ENCODE data around the gene STMP1. TPM values are rescaled to one million over a fixed set of nuclear protein-coding genes. Genes with fewer than 3 reads are reported as not detected.

Gene STMP1
- total and polyA plus RNA-seq, 2 of the 13 experiments (the other 11 are each of a cell fraction or from before 2014, with no cell fraction given) = 7.2 to 16.2 TPM

DNA sequence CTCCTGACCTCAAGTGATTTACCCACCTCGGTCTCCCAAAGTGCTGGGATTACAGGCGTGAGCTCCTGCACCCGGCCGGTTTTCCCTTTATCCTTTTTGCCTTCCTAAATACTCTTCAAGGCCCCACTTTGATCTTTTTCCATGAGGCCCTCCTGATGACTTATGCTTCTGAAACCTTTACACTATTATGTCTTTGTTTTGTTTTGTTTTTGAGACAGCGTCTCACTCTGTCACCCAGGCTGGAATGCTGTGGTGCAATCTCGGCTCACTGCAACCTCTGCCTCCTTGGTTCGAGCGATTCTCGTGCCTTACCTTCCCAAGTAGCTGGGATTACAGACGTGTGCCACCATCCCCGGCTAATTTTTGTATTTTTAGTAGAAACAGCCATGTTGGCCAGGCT is 3.8 kb downstream of the STMP1 start:
- DNase-seq (ENCODE audit: low spot score) = peak; percentile 64
- H3K27me3 ChIP-seq (ENCODE audit: control insufficient read depth in 1 of 2, insufficient read depth in 2 of 2, low read length in 2 of 2) = no peaks in the 10 kb centered on the region; a peak in 1 of 5 replicates
- WGBS (ENCODE audit: low lambda C conversion rate) = 52% methylated on average over 11 of the region's 11 CpGs
- in situ Hi-C loops (cut with HindIII; ENCODE audit: extremely low pct_ligation_motif_present, low pct_unique_long_range_greater_than_20kb) (no loop called here), intact Hi-C loops (cut with micrococcal nuclease; ENCODE audit: unreplicated experiment) (loop anchor here (5.0 kb wide), 1 partner anchor 159 kb away; no protein-coding TSS in a partner anchor)
- BruUV-seq (replicated peaks) = no TSS peak
- peaks cover 41% of the 10 kb centered on the region for H3K4me1 ChIP-seq (ENCODE audit: insufficient read depth, low read length)
- no peak for FAIRE-seq
- no peak overlapping the region for H3K4me3 ChIP-seq (replicated peaks in 1 of 3; ENCODE audit: insufficient read depth in 1 of 3, low read depth in 2 of 3, low read length in 3 of 3)
- H2AFZ ChIP-seq (ENCODE audit: low read length) = no peak overlapping the region
- peaks cover 52% of the 10 kb centered on the region for H3K79me2 ChIP-seq (ENCODE audit: insufficient read depth, low read length)
- no peak for ATAC-seq
- no peaks in the 10 kb centered on the region for H3K9me3 ChIP-seq (ENCODE audit: low read length)
- no peaks in the 10 kb centered on the region; a peak in 1 of 5 replicates for H3K36me3 ChIP-seq (replicated peaks in 1 of 2; ENCODE audit: control insufficient read depth in 1 of 2, insufficient read depth in 2 of 2, low read length in 2 of 2)
- H3K9ac ChIP-seq (ENCODE audit: insufficient read depth, low read depth, low read length) = no peak overlapping the region
- no peak overlapping the region for H3K27ac ChIP-seq (ENCODE audit: extremely low read length, insufficient read depth, low read length)
- POLR2A ChIA-PET = no interaction called here
- H4K20me1 ChIP-seq (ENCODE audit: insufficient read depth, low read length) = no peaks in the 10 kb centered on the region
- H3K4me2 ChIP-seq (ENCODE audit: low read depth, low read length) = no peak overlapping the region; the same call in 1 of the 2 replicates
- CTCF ChIA-PET (ENCODE audit: low intra/inter-chr PET ratio, low total read pairs) = no interaction called here
- TF ChIP-seq BHLHE40 (IDR thresholded peaks at IDR 0.05; ENCODE audit: low read length) = no peak
- no peak for TF ChIP-seq ZNF616 (CRISPR knock-in tag; IDR thresholded peaks at IDR 0.05; ENCODE audit: low read depth)
- TF ChIP-seq ZNF12 (CRISPR knock-in tag; IDR thresholded peaks at IDR 0.05) = no peak
- peak; percentile 42; the same call in 1 of the 2 replicates for TF ChIP-seq CEBPG (CRISPR knock-in tag; IDR thresholded peaks at IDR 0.05)
- peak; percentile 44; the same call in 1 of the 2 replicates for TF ChIP-seq CEBPB (IDR thresholded peaks at IDR 0.05; ENCODE audit: borderline replicate concordance, low read depth, low read length)
- no peak for TF ChIP-seq SOX13 (IDR thresholded peaks at IDR 0.05)
- peak in 1 of 2 experiments; percentile 35; a peak in 1 of 4 replicates for TF ChIP-seq SOX13 (CRISPR knock-in tag; conservative IDR thresholded peaks at IDR 0.05 in 1 of 2, IDR thresholded peaks at IDR 0.05 in 1 of 2)
- TF ChIP-seq SOX5 (CRISPR knock-in tag; IDR thresholded peaks at IDR 0.05; ENCODE audit: borderline replicate concordance) = peak; percentile 44; the same call in 1 of the 2 replicates
- no peak for TF ChIP-seq ZNF282 (IDR thresholded peaks at IDR 0.05; ENCODE audit: partially characterized antibody)
- TF ChIP-seq TEAD3 (CRISPR knock-in tag; optimal IDR thresholded peaks at IDR 0.05; ENCODE audit: borderline replicate concordance) = peak; percentile 63
- TF ChIP-seq, protein P1, sequence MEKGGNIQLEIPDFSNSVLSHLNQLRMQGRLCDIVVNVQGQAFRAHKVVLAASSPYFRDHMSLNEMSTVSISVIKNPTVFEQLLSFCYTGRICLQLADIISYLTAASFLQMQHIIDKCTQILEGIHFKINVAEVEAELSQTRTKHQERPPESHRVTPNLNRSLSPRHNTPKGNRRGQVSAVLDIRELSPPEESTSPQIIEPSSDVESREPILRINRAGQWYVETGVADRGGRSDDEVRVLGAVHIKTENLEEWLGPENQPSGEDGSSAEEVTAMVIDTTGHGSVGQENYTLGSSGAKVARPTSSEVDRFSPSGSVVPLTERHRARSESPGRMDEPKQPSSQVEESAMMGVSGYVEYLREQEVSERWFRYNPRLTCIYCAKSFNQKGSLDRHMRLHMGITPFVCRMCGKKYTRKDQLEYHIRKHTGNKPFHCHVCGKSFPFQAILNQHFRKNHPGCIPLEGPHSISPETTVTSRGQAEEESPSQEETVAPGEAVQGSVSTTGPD (CRISPR knock-in tag; IDR thresholded peaks at IDR 0.05) = no peak
- TF ChIP-seq TCF7 (IDR thresholded peaks at IDR 0.05; ENCODE audit: low read depth) = peak; percentile 37
- TF ChIP-seq, protein P2, sequence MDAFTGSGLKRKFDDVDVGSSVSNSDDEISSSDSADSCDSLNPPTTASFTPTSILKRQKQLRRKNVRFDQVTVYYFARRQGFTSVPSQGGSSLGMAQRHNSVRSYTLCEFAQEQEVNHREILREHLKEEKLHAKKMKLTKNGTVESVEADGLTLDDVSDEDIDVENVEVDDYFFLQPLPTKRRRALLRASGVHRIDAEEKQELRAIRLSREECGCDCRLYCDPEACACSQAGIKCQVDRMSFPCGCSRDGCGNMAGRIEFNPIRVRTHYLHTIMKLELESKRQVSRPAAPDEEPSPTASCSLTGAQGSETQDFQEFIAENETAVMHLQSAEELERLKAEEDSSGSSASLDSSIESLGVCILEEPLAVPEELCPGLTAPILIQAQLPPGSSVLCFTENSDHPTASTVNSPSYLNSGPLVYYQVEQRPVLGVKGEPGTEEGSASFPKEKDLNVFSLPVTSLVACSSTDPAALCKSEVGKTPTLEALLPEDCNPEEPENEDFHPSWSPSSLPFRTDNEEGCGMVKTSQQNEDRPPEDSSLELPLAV (CRISPR knock-in tag; conservative IDR thresholded peaks at IDR 0.05; ENCODE audit: low read depth) = no peak
- no peak for TF ChIP-seq CAMTA2 (CRISPR knock-in tag; IDR thresholded peaks at IDR 0.05; ENCODE audit: borderline replicate concordance)
- TF ChIP-seq ZNF33A (CRISPR knock-in tag; IDR thresholded peaks at IDR 0.05; ENCODE audit: borderline replicate concordance) = no peak
- no peak for TF ChIP-seq BCL6 (CRISPR knock-in tag; IDR thresholded peaks at IDR 0.05)
- 0 out of 2 replicates have a peak, but pooled peaks have one; percentile 35 for TF ChIP-seq ZMYM2 (CRISPR knock-in tag; IDR thresholded peaks at IDR 0.05)
- no peak for TF ChIP-seq NFKB2 (CRISPR knock-in tag; IDR thresholded peaks at IDR 0.05; ENCODE audit: borderline replicate concordance)
- TF ChIP-seq ZNF335 (CRISPR knock-in tag; IDR thresholded peaks at IDR 0.05) = no peak
- TF ChIP-seq ZNF850 (CRISPR knock-in tag; conservative IDR thresholded peaks at IDR 0.05) = no peak
- no peak for TF ChIP-seq ZFY (CRISPR knock-in tag; IDR thresholded peaks at IDR 0.05)

Data from HepG2 (cell line).